K562 (cell line): ENCODE measurements around the gene GOLPH3L. TPM values are rescaled to one million over a fixed set of nuclear protein-coding genes. Genes with fewer than 3 reads are reported as not detected.
A peak's percentile ranks its signal among the peaks of the same experiment; 100 is the strongest.

Experiments
- CBFB ChIP-seq: sonication (generic); formaldehyde crosslinking; IDR thresholded peaks from 2 replicates; pipeline ENCODE4 v1.4.0; 2020; ENCODE audit warnings: mild to moderate bottlenecking, missing genetic modification reagents
- CXXC5 ChIP-seq: fragments of 250-450 bp; sonication (Bioruptor Pico); IDR thresholded peaks from 2 replicates; pipeline ENCODE4 v1.8.0; 2022; ENCODE audit warnings: inconsistent platforms, mild to moderate bottlenecking, moderate library complexity
- ELF4 ChIP-seq: fragments of 450-650 bp; formaldehyde crosslinking; IDR thresholded peaks from 2 replicates; pipeline ENCODE4 v1.4.0; 2022; ENCODE audit warnings: missing genetic modification characterization
- EP300 ChIP-seq: IDR thresholded peaks from 2 replicates; pipeline ENCODE4 v1.6.1; 2012; ENCODE audit warnings: low read length, improper control_type of control experiment
- HEY1 ChIP-seq: fragments of 250-450 bp; sonication (Bioruptor Pico); IDR thresholded peaks from 2 replicates; pipeline ENCODE4 v1.5.0; 2020; ENCODE audit warnings: mild to moderate bottlenecking, moderate library complexity, borderline replicate concordance
- HNRNPL ChIP-seq: fragments of 200-400 bp; formaldehyde crosslinking; IDR thresholded peaks from 2 replicates; pipeline ENCODE4 v1.6.1; 2017; ENCODE audit warnings: low read depth, mild to moderate bottlenecking, low read length
- KLF13 ChIP-seq: fragments of 450-650 bp; IDR thresholded peaks from 2 replicates; pipeline ENCODE4 v1.6.1; 2016; ENCODE audit warnings: missing genetic modification characterization, low read depth, mild to moderate bottlenecking, missing compliant biosample characterization, moderate library complexity, borderline replicate concordance
- MYNN ChIP-seq, 2 experiments: sonication (generic); formaldehyde crosslinking in 1 of 2; IDR thresholded peaks; 2 replicates each; pipeline versions ENCODE4 v1.5.0 to v1.6.1; 2016 to 2020; ENCODE audit warnings: antibody characterized with exemption in 1 of 2, missing genetic modification reagents in 1 of 2
- NR2C1 ChIP-seq, 2 experiments: fragments of 450-650 bp; IDR thresholded peaks; 2 replicates each; pipeline ENCODE4 v1.6.1; 2017; ENCODE audit warnings: mild to moderate bottlenecking in 2 of 2, antibody characterized with exemption in 1 of 2, inconsistent platforms in 1 of 2, missing compliant biosample characterization in 1 of 2, missing genetic modification characterization in 1 of 2
- NUFIP1 ChIP-seq: fragments of 450-650 bp; IDR thresholded peaks from 2 replicates; pipeline ENCODE4 v1.6.1; 2018; ENCODE audit not compliant: partially characterized antibody
- POLR2G ChIP-seq: fragments of 200-400 bp; formaldehyde crosslinking; IDR thresholded peaks from 2 replicates; pipeline ENCODE4 v1.6.1; 2017; ENCODE audit warnings: low read depth, mild to moderate bottlenecking, antibody characterized with exemption, low read length, moderate library complexity
- PRMT5 ChIP-seq: sonication (generic); formaldehyde crosslinking; IDR thresholded peaks from 2 replicates; pipeline ENCODE4 v1.5.0; 2020; ENCODE audit warnings: missing genetic modification reagents
- RHOXF2B ChIP-seq: fragments of 250-450 bp; sonication (Bioruptor Pico); conservative IDR thresholded peaks from 2 replicates; pipeline ENCODE4 v1.5.1; 2021
- TAF7 ChIP-seq: fragments of 450-650 bp; IDR thresholded peaks from 2 replicates; pipeline ENCODE4 v1.6.1; 2016; ENCODE audit warnings: missing genetic modification characterization, missing compliant biosample characterization
- TAF9B ChIP-seq: fragments of 450-650 bp; IDR thresholded peaks from 2 replicates; pipeline ENCODE4 v1.6.1; 2018; ENCODE audit warnings: mild to moderate bottlenecking; ENCODE audit not compliant: partially characterized antibody
- TCFL5 ChIP-seq: fragments of 250-450 bp; sonication (Bioruptor Pico); conservative IDR thresholded peaks from 2 replicates; pipeline ENCODE4 v1.6.1; 2021; ENCODE audit warnings: mild to moderate bottlenecking, moderate library complexity, matching md5 sums
- WHSC1 ChIP-seq: IDR thresholded peaks from one replicate; pipeline ENCODE4 v1.6.1; 2012; ENCODE audit warnings: low read length, control low read depth, inconsistent platforms
- YY1 ChIP-seq, 3 experiments: IDR thresholded peaks; 2 replicates each; pipeline ENCODE4 v1.6.1; 2011; ENCODE audit warnings: low read length in 2 of 3, mild to moderate bottlenecking in 2 of 3, moderate library complexity in 2 of 3, borderline replicate concordance in 1 of 3, control low read depth in 1 of 3, low read depth in 1 of 3; ENCODE audit not compliant: insufficient read depth in 3 of 3, insufficient replicate concordance in 2 of 3, control insufficient read depth in 1 of 3, insufficient read length in 1 of 3; ENCODE audit errors: extremely low read depth in 1 of 3
- ZBTB7A ChIP-seq: IDR thresholded peaks from 2 replicates; pipeline ENCODE4 v1.6.1; 2011; ENCODE audit warnings: low read depth, mild to moderate bottlenecking, low read length, moderate library complexity, borderline replicate concordance; ENCODE audit not compliant: control insufficient read depth
- ZNF24 ChIP-seq: fragments of 450-650 bp; IDR thresholded peaks from 2 replicates; pipeline ENCODE4 v1.6.1; 2016
- ZNF253 ChIP-seq: fragments of 250-450 bp; sonication (Bioruptor Pico); conservative IDR thresholded peaks from 2 replicates; pipeline ENCODE4 v1.6.1; 2021; ENCODE audit warnings: mild to moderate bottlenecking
- ZNF395 ChIP-seq: fragments of 200-800 bp; sonication (Bioruptor generic); IDR thresholded peaks from 2 replicates; pipeline ENCODE4 v1.6.1; 2017; ENCODE audit warnings: missing genetic modification characterization, missing compliant biosample characterization
- ZNF584 ChIP-seq: fragments of 200-800 bp; sonication (Bioruptor generic); IDR thresholded peaks from 2 replicates; pipeline ENCODE4 v1.6.1; 2016; ENCODE audit warnings: low read depth, mild to moderate bottlenecking, missing genetic modification characterization, missing compliant biosample characterization
- ZNF589 ChIP-seq: fragments of 200-800 bp; sonication (Bioruptor generic); IDR thresholded peaks from 2 replicates; pipeline ENCODE4 v1.6.1; 2016; ENCODE audit warnings: low read depth, missing genetic modification characterization, missing compliant biosample characterization
- ZSCAN32 ChIP-seq: fragments of 450-650 bp; formaldehyde crosslinking; IDR thresholded peaks from 2 replicates; pipeline ENCODE4 v1.4.0; 2020; ENCODE audit warnings: mild to moderate bottlenecking, moderate library complexity
- polyA plus RNA-seq, 8 experiments: library from polyadenylated mRNA; depleted of rRNA in 4 of 8; stranded (reverse) in 5 of 8; unstranded in 3 of 8; fragments of >200 nt; fragmentation: Nextera tagmentation in 2 of 8; fragmentation: Illumina TruSeq in 1 of 8; extraction: Ambion mirVana in 2 of 8; extraction: Trizol in 1 of 8; gene quantifications; 2 replicates each; pipeline versions ENCODE4 v1.2.1 to v1.2.3, GENCODE V29; 2011 to 2014; ENCODE audit warnings: inconsistent platforms in 1 of 8, missing spikeins in 1 of 8
- total RNA-seq, 7 experiments: library from RNA; depleted of rRNA in 6 of 7; stranded (reverse); fragments of >200 nt in 6 of 7; fragmentation: Illumina TruSeq in 2 of 7; extraction: Trizol in 2 of 7; gene quantifications; 2 replicates each; pipeline versions ENCODE4 v1.2.1 to v1.2.3, GENCODE V29; 2011 to 2021; ENCODE audit warnings: low replicate concordance in 1 of 7
- TF ChIP-seq, protein P1 (sequence below): fragments of 200-800 bp; sonication (Bioruptor generic); IDR thresholded peaks from 2 replicates; pipeline ENCODE4 v1.6.1; 2017; ENCODE audit warnings: missing genetic modification characterization, missing compliant biosample characterization

The GOLPH3L gene
- total and polyA plus RNA-seq, 9 of the 15 experiments (the other 6 are each of a cell fraction or from before 2014, with no cell fraction given) = 8.1 to 42.1 (median 21.6) TPM

DNA sequence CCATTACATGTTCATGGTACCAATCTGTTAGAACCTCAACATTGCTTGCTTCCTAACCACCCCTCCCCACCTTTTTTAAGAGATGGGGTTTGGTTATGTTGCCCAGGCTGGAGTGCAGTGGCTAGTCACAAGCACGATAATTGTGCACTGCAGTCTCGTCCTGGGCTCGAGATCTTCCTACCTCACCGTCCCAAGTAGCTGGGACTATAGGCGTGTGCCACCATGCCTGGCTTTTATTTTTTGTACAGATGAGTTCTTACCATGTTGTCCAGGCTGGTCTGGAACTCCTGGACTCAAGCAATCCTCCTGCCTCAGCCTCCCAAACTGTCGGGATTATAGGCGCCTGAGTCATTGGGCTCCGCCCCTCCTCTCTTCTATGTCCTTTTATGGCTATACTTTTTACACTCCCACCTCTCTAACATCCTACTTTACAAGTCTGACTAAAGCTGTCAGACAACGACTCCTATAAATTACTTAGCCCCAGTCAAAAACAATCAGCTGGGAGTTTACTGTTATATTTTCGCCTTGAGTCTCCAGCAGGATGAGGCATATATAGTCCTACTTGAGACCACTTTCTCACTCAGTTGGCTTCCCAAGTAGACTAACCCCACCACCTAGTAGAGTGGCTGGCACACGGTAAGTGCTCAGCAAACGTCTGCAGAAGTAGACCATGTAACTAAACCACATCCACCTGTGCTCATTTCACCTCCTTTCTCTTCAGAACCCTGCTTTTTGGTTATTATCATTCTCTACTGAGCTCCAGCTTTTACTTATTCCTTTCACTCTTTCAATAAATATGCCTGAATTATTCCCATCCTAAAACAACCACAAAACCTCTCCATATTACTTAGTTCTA, 81.4 kb downstream of the GOLPH3L start (continued):
- TF ChIP-seq MYNN (IDR thresholded peaks at IDR 0.05) (no peak), MYNN (CRISPR knock-in tag; IDR thresholded peaks at IDR 0.05) (no peak), ZNF253 (CRISPR knock-in tag) (no peak), ZNF589 (peak; percentile 95), RHOXF2B (CRISPR knock-in tag) (no peak), ZNF584 (peak; percentile 88), ZNF395 (CRISPR knock-in tag) (peak; percentile 78), YY1 (IDR thresholded peaks at IDR 0.05; ENCODE audit: borderline replicate concordance in 1 of 3, control insufficient read depth in 1 of 3, extremely low read depth in 1 of 3, insufficient read depth in 3 of 3, insufficient read length in 1 of 3, insufficient replicate concordance in 2 of 3, low read depth in 1 of 3, low read length in 2 of 3) (no peak), POLR2G (peak; percentile 19; the same call in 1 of the 2 replicates), ELF4 (CRISPR knock-in tag) (peak; percentile 50), TCFL5 (no peak), ZNF24 (no peak), NUFIP1 (no peak), ZSCAN32 (CRISPR knock-in tag) (no peak), WHSC1 (no peak), PRMT5 (no peak), TAF9B (peak; percentile 42), ZBTB7A (no peak), HNRNPL (no peak), CXXC5 (0 out of 2 replicates have a peak, but pooled peaks have one; percentile 26), TAF7 (tag) (no peak), EP300 (peak; percentile 58), HEY1 (CRISPR knock-in tag) (no peak), NR2C1 (IDR thresholded peaks at IDR 0.05) (no peak), NR2C1 (tag; IDR thresholded peaks at IDR 0.05) (peak; percentile 71), CBFB (CRISPR knock-in tag) (no peak), KLF13 (tag) (no peak)
- TF ChIP-seq, protein P1, sequence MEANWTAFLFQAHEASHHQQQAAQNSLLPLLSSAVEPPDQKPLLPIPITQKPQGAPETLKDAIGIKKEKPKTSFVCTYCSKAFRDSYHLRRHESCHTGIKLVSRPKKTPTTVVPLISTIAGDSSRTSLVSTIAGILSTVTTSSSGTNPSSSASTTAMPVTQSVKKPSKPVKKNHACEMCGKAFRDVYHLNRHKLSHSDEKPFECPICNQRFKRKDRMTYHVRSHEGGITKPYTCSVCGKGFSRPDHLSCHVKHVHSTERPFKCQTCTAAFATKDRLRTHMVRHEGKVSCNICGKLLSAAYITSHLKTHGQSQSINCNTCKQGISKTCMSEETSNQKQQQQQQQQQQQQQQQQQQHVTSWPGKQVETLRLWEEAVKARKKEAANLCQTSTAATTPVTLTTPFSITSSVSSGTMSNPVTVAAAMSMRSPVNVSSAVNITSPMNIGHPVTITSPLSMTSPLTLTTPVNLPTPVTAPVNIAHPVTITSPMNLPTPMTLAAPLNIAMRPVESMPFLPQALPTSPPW (CRISPR knock-in tag) = peak; percentile 70
